PFSK-1 (cell line): ENCODE measurements around the gene CAB39L.

ENCODE experiments used
- FOXP2 ChIP-seq: optimal IDR thresholded peaks from 2 replicates; pipeline ENCODE3; 2011; ENCODE audit warnings: borderline replicate concordance, control low read depth, inconsistent platforms; ENCODE audit not compliant: insufficient read depth; ENCODE audit errors: extremely low read length, extremely low read depth
- POLR2AphosphoS5 ChIP-seq: IDR thresholded peaks from 2 replicates; pipeline ENCODE4 v1.6.1; 2012; ENCODE audit warnings: low read depth, mild to moderate bottlenecking, control low read depth, low read length, moderate library complexity
- TAF1 ChIP-seq: IDR thresholded peaks from 2 replicates; pipeline ENCODE4 v1.6.1; 2012; ENCODE audit warnings: low read length, control low read depth, borderline replicate concordance; ENCODE audit not compliant: insufficient read depth
- TF ChIP-seq, protein P1 (sequence below), 2 experiments: IDR thresholded peaks; 2 replicates each; pipeline versions ENCODE4 v1.6.1 to v1.8.0; 2011 to 2012; ENCODE audit warnings: low read depth in 2 of 2, low read length in 2 of 2, control low read depth in 1 of 2, inconsistent platforms in 1 of 2, mild to moderate bottlenecking in 1 of 2, moderate library complexity in 1 of 2; ENCODE audit not compliant: insufficient read depth in 1 of 2

DNA sequence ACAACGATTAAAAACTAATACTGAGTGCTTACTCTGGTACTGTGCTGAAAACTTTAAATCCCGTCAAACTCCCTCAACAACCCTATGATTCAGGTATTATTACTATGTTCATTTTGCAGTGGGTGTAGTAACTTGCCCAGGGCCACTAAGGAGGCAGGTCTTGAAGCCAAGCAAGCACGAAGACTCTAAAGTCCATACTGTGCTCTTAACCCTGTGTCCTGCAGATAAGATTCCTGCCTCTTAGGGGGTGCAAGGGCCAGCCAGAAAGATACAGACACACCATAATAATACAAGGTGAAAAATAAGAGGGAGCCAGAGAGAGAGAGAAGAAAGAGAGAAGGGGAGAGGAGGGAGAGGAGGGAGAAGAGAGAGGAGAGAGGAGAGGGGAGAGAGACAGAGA lies 100.6 kb downstream of the CAB39L start:
- TF ChIP-seq POLR2AphosphoS5 (no peak), FOXP2 (no peak), TAF1 (no peak)
- TF ChIP-seq, protein P1, sequence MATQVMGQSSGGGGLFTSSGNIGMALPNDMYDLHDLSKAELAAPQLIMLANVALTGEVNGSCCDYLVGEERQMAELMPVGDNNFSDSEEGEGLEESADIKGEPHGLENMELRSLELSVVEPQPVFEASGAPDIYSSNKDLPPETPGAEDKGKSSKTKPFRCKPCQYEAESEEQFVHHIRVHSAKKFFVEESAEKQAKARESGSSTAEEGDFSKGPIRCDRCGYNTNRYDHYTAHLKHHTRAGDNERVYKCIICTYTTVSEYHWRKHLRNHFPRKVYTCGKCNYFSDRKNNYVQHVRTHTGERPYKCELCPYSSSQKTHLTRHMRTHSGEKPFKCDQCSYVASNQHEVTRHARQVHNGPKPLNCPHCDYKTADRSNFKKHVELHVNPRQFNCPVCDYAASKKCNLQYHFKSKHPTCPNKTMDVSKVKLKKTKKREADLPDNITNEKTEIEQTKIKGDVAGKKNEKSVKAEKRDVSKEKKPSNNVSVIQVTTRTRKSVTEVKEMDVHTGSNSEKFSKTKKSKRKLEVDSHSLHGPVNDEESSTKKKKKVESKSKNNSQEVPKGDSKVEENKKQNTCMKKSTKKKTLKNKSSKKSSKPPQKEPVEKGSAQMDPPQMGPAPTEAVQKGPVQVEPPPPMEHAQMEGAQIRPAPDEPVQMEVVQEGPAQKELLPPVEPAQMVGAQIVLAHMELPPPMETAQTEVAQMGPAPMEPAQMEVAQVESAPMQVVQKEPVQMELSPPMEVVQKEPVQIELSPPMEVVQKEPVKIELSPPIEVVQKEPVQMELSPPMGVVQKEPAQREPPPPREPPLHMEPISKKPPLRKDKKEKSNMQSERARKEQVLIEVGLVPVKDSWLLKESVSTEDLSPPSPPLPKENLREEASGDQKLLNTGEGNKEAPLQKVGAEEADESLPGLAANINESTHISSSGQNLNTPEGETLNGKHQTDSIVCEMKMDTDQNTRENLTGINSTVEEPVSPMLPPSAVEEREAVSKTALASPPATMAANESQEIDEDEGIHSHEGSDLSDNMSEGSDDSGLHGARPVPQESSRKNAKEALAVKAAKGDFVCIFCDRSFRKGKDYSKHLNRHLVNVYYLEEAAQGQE (IDR thresholded peaks at IDR 0.05; ENCODE audit: insufficient read depth in 1 of 2, low read depth in 2 of 2, low read length in 2 of 2) = no peak
